MV-4-11 (cell line): ENCODE data around the gene SLCO3A1.
"Not testable (repeated sequence)": the region's sequence is repeated elsewhere in the genome, so short reads cannot be mapped to it uniquely, and the experiment has no call there.

ENCODE experiments used
- DNase-seq: peaks from one replicate; lab custom pipeline; 2025; lab: John Stamatoyannopoulos, UW

Gene SLCO3A1

DNA sequence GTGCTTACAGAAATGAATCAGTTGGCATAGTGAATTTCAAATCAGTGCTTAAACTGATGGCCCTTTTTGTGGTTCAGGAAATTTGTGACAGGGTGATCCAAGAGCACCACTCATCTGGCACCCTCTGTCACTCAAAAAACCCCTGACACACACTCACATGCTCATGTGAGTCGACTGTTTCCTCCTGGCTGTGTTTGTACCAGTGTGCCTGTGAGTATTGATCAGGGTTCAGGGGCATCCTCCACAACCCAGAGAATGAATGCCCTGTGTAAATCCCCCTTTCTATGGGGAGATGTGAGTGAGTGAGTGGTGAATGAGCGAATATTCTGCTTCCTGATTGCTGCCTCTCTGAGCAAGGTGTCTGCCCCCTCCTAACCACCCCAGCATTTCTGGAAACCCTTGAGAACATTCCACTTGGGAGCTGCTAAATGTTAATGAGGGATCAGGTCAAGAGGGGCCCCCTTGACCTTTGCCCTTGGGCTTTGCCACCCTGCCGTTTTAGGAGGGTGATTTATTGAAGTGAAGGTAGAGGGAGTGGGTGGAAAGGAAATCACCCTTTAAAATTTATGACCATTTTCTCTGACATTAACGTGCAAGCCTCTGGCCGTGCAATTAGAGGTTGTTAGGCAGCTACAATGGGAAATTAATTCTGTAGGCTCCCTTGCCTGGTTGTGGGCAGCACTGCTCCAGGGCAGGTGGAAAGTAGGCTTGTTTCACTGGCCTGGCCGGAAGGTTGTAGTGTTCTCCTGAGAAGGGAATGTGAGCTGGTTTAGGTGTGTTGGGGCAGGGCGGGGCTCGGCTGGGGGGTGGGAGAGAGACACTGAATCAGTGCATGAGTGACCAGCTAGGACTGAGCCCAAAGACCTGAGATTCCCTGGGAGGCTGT is 87.2 kb downstream of the SLCO3A1 start:
- DNase-seq: no peak

DNA sequence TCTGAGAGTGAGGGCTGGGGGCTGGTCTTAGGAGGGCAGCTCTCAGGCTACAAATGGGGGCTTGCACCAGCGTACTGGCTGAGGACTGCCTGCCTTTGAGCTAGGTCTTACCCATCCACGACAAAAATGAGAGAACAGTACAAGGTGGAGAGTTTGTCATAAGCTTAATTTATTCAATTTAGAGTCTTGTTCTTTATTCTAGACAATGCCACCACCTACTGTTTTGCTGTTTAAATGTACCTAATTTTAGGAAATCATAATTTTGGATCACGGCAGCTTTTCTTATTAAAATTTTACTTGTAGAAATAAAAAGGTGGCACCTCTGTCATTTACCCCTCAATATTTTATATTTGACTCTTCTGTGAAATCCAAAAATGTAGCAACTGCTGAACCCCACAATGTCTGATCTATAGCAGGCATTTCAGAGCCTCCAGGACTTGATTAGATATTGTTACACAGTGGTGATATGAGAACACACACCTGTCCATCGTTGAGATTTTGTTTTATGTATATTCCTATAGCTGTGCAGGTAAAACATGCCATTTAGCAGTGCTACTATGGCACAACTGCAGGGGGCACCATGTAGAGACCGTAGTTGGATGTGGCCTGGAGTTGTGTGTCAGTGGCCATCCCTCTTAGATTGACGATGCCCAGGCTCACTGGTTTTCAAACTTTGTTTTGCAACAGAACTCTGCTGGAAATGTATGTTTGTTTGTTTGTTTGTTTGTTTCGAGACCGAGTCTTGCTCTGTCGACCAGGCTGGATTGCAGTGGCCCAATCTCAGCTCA is 88.6 kb downstream of the SLCO3A1 start:
- no peak for DNase-seq

DNA sequence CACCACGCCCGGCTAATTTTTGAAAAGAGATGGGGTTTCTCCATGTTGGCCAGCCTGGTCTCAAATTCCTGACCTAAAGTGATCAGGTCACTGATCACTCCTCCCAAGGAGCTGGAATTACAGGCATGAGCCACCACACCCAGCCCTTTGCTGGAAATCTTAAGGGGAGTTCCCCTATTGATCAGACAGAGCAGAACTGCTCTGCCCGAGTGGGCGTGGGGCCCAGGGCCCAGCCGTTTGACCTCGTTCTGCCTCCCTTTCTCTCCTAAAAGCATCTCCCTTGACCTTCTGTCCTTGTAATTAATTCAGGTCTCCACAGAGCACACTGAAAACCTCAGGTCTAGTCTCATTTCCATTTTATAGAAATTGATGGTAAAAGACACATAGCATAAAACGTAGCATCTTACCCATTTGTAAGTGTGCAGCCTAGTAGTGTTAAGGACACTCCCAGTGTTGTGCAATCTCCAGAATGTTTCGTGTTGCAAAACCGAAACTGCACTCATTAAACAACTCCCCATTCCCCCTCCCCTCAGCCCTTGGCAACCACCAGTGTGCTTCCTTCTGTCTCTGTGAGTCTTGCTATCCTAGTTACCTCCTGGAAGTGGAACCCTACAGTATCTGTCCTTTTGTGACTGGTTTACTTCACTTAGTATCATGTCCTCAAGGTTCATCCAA is 89.3 kb downstream of the SLCO3A1 start:
- peak; percentile 98 for DNase-seq

DNA sequence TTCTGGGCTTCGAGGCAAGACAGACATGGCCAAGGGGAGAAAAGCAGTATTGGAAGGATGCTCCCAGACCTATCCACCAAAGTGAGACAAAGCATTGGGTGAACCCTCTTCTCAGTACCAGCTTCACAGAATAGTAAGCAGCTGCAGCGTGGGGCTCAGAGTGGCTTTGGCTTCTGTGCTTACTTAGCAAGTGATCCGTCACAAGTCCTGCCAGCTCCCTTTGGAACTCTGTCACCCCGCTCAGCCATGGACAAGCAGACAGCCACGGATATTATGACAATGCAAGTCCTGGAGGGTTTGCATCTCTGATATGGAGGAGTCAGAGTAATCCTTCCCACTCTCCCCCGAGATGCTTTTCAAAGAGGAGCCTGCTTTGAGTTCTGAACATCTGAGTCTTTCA is 90.8 kb downstream of the SLCO3A1 start:
- DNase-seq: no peak

DNA sequence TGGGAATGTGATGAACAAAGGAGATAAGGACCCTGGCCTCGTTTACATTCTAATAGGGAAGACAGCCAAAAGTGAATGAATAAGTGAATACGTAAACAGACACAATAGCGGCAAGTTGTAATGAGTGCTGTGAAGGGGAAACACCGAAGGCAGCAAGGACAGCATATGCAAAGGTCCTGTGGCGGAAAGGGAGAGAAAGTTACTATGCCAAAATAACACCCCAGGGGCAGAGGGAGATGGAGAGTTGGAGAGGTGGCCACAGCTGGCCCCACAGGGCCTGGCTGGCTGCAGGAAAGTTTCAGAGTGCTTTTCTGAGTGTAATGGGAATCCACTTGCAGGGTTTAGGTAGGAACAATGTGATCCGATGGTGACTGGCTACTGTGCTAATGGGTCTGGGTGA is 91.9 kb downstream of the SLCO3A1 start:
- no peak for DNase-seq

DNA sequence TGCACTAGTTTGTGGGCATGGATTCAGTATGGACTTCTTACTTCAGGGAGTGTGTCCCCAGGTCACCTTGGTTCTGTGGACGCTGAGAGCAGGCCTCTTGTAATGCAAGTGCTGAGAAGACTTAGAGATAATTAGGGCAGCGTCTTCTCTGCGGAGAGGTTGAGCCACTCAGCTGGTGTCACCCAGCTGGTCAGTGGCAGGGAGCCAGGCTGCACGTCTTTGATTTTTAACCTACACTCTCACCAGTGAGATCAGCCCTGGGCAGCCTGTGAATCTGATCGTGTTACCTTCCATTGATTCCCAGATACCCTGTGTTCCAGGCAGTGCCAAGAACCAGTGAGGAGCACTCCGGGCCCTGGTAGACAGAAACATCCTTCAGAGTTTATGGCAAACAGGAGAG is 92.6 kb downstream of the SLCO3A1 start:
- DNase-seq: no peak

DNA sequence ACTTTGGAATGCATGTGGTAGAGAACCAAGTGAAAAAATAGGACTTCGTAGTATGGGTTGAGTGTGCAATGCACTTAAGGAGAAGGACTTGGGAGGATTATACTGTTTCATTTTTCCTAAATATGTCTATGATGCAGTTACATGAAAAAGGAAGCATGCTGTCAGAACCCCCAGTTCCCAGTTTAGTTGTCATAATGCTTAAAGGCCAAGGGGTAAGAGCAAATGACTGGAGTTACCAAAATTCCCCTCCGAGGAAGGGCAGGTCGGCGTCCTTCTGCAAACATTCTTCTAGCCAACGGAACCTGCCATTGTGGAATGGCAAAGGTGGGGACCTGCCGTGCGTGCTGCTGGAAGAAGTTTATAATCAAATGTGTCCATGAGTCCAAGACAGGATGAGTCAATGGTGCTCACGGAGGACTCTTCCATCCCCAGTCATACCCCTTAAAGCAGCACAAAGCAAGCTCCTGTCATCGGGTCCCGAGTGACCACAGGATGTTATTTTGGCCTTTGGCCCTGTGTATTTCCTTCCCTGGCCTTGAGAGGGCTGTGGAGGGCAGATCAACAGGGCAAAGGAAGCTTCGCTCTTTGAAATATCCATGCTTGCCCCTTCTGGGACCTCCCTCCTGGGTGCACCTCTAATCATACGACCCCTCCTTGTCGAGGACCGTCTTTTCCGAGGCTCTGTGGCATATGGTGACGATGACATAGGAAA is 93.2 kb downstream of the SLCO3A1 start:
- DNase-seq: no peak

DNA sequence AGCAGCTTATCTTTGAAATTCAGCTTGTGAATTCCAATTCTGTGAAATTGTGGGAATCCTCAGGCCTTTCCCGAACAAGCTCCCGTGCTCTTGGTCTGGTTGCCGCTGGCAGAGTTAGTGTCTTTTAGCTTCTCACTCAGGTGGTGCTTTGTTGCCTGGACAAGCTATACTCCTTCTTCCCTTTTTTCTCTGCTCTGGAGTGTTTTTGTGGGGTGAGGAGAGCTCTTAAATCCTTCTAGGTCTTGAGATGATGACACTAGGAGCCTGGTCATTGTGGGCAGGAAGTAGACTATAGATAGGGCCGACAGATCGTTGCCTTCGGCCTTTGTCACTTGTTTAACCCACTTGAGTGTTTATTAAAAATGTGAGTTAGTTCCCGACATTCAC is 93.8 kb downstream of the SLCO3A1 start:
- peak; percentile 91 for DNase-seq

DNA sequence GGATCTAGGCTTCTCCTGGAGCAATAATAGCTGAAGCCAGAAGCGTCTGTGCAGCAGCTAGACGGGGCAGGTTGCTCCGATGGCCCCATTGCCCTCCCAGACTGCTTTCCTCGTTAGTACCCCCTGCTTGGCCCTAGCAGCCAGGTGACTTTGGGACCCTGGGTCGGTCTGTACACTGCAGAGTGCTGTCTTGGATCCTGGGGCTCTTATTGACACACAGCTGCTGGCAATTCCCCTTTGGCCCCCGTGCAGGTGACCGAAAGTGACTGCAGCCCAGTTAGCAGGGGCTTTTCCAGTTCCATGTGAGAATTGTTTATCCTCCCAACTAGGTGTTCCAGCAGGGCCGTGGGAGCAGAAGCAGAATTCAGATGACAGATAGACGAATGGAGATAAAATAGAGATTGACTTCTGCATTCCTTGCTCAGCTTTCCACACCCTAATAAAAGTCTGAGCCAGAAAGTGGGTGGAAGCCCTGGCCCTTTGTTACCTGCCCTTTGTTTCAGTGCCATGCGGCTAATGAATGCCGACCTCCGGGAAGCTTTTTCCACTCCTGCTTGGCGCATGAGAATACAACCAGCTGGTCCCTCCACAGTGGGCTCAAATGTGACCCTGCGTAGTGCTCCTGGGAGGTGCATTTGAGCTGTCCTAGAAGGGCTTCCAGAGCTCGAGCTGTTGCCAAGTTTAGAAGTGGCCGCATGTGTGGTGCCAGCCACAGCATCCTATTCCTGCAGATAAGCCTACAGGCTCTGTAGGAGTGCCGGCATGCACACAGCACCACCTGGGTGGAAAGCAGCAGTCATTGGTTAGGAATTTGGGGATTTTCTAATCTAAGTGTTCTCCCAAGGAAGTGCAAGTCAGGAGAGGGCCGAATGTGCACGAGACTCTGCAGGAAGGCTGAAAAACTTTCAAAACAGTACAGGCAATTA is 94.4 kb downstream of the SLCO3A1 start:
- no peak for DNase-seq

DNA sequence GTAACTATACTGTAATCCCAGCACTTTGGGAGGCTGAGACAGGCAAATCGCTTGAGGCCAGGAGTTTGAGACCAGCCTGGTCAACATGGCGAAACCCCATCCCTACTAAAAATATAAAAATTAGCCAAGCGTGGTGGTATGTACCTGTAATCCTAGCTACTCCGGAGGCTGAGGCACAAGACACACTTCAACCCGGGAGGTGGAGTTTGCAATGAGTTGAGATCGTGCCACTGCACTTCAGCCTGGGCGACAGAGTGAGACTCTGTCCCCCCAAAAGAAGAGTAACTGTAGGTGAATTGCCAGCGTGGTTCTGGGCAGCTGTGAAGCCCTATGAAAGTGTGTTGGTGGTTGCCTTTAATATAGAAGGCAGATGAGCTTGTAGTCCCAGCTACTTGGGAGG is 95.9 kb downstream of the SLCO3A1 start:
- no peak for DNase-seq

DNA sequence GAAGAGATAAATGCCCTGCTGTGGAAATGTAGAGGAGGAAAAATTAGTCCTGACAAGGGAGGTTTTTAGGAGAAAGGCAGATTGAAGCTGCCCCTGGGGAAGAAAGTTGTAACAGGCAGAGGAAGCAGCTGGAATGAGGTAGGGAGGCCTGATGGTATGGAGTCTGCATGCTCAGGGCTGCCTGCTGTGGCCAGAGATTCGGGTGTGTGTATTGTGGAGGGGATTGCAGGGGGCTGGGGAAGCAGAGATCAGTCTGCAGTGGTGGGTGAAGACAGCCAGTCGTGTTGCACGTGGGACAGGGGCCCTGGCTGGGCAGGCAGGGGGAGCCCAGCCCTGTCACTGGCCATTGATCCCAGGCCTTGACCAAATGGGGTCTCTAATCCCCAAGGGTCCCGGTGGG is 96.5 kb downstream of the SLCO3A1 start:
- no peak for DNase-seq

DNA sequence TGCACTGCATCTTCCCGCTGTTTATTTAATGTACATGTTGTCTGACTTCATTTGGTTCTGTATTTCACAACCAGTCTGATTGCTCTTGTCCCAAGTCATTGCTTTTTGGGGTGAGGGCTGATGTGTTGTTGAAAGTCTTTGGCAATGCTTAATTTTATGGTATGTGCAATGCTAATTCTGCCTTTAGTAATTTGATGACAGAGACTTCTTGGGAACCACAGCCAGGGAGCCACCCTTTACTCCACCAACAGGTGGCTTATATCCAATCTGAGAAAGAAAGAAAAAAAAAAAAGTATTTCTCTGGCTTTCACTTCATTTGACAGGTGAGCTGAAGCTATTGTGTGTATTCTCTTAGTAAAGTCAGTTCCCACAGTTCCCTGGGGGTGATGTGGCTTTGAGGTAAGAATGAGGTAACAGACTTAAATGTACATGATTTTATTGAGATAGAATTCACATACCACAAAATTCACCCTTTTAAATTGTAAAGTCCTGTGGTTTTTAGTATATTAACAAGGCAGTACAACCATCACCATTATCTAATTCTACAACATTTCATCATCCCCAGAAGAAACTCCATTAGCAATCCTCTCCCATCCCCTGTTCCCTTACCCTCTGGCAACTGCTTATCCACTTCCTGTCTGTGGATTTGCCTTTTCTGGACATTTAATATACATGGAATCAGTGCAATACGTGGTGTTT is 97.3 kb downstream of the SLCO3A1 start:
- no peak for DNase-seq

DNA sequence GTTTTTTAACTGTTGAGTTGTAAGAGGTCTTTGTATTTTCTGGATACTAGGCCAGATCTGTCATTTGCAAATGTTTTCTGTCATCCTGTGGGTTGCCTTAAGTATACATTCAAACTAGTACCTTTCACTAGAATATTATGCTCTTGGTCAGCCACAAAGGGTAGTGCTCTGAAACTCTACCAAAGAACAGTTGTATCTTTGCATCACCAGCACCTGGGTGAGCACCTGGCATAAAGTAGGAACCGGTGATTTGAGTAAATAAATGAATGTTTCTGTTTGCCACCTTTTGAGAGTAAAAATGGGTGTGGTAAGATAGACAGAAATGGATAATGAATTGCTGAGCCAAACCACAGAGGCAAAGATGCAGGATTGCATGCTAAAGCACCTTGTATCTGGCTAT is 98.7 kb downstream of the SLCO3A1 start:
- no peak for DNase-seq

DNA sequence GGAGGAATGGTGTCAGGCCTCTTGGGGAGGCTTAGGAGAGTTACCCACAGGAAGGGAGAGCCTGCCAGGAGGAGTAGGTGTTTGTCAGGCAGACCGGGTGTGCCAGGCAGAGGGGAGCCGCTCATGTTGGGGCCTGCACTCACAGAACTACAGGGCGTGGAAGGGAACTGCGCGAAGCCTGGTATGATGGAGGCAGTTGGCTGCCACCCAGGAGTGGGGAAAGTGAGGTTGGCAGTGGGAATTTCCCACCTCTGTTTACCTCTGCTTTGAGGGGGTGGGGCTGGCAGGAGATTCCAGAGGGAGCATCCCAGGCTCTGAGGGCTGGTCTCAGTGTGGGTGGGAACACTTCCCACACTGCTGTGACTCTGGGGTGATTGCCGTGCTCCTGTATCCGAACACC is 99.9 kb downstream of the SLCO3A1 start:
- no peak for DNase-seq

DNA sequence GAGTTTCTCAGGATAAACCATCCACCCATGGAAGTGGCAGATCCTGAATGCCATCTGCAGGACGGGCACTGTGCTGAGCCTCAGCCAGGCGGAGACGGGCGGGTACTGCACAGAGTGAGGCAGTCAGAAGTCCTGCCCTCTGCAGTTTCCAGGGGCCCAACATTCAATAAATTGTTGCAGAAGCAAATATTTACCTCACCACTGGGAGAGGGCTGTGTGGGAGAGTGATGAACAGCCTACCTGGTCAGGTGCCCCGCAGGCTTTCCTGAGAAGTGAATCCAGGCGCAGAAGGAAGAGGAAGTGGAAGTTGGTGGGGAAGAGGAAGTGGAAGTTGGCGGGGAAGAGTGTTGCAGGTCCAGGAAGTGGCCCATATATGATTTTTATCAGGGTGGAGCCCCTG is 100.8 kb downstream of the SLCO3A1 start:
- peak; percentile 38 for DNase-seq

DNA sequence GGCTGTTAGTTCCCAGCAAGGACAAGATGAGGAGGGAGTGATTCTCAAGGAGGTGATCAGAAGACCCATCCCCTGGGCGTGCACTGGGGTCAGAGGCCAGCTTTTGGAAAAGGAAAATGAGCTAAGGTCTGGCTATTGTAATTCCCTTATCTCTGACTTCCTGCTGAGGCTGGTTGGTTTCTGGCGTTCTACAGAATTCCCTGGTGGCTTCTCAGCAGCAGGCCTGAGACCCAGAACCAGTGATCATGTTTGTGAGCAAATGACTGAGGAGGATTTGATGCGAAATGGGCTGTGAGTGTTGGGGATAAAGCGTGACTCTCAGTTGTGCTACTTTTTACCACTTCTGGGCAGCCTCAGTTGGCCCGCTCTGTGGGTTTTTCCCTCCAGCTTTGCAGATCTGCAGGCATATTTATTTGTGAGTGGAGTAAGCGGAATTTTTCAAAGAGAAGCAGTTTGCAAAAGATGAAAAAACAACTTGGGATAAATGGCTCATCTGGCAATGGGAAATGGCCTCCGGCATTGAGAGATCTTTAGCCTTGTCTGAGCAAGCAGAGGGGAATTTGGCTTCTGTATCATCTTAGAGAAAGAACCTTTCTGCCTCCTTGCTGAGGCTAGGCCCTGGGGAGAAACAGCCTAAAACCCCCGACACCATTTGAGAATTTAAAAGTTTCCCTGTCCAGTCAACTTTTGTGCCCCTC is 102.7 kb downstream of the SLCO3A1 start:
- no peak for DNase-seq

DNA sequence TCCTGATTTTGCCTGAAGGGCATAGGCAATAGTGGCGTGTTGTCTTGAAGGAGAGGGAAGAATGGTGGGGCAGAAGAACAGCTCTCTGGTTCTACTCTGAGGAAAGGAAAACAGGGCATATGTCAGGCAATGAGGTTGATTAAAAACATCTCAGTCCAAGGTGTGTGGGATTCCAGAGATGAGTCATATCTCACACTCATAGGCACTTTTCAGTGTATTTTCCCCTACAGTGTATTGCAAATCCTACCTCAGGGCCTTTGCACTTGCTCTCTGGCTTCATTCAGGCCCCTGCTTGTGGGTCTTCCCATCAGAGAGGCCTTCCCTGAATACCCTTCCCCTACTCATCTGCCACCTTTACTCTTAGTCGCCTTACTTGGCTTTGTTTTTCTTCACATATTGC is 107.8 kb downstream of the SLCO3A1 start:
- DNase-seq: no peak

DNA sequence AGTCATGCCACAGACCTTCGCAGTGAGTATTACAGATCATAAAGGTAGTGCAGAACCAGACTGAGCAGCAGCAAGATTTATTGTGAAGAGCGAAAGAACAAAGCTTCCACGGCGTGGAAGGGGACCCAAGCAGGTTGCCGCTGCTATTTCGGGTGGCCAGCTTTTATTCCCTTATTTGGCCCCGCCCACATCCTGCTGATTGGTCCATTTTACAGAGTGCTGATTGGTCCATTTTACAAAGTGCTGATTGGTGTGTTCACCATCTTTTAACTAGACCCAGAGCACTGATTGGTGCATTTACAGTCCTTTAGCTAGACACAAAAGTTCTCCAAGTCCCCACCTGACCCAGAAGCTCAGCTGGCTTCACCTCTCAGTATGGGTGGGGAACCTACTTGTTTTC is 110.2 kb downstream of the SLCO3A1 start:
- not testable (repeated sequence) for DNase-seq

DNA sequence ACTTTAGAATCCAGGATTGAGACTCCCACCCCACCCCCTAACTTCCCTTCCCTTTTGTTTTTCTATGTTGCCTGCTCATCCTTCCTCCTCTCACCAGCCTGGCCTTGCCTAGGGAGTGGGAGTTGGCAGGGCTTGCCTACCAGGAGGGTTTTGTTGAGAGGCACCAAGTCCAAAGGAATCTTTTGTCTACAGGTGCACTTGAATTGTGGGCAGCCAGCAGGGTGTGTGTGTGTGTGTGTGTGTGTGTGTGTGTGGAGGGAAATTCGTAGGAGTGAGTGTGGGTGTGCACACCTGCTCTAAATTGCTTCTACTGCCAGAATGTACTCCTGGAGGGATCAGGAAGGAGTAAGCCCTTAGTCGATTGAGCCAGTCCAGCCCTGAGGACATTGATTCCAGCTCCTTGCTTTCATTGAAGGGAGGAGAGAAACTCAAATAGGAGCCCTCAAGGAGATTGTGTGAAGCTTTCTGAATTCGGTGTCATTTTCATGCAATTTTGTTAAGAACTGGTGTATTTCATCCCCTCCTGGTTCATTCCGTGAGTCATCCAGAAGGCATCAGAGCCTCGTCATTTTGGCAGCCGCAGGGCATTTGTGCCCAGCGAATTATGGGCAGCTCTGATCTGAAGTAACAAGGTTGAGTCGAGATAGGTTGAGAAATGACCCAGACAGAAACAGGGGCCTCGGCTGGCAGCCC is 112.1 kb downstream of the SLCO3A1 start:
- no peak for DNase-seq
